Measurements from ENCODE around the gene STXBP1. TPM values are rescaled to one million over a fixed set of nuclear protein-coding genes. Genes with fewer than 3 reads are reported as not detected.
A peak's percentile ranks its signal among the peaks of the same experiment; 100 is the strongest.

The STXBP1 gene
- total and polyA plus RNA-seq, 2 experiments from 2014 or later: 48.6 to 50.4 TPM

DNA sequence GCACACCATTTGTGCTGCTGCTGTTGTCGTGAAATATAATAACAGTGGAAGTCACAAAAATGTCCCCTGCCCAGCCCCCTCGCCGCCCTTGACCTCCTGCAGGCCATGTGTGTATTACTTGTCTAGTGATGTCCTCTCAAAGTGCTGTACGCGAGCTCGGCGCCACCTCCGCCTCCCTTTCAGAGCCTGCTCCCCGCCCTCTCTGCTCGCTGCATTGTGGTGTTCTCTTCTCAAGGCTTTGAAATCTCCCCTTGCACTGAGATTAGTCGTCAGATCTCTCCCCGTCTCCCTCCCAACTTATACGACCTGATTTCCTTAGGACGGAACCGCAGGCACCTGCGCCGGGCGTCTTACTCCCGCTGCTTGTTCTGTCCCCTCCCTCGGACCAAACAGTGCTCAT, 80.0 kb downstream of the STXBP1 start (continued):
- TF ChIP-seq, protein P1, sequence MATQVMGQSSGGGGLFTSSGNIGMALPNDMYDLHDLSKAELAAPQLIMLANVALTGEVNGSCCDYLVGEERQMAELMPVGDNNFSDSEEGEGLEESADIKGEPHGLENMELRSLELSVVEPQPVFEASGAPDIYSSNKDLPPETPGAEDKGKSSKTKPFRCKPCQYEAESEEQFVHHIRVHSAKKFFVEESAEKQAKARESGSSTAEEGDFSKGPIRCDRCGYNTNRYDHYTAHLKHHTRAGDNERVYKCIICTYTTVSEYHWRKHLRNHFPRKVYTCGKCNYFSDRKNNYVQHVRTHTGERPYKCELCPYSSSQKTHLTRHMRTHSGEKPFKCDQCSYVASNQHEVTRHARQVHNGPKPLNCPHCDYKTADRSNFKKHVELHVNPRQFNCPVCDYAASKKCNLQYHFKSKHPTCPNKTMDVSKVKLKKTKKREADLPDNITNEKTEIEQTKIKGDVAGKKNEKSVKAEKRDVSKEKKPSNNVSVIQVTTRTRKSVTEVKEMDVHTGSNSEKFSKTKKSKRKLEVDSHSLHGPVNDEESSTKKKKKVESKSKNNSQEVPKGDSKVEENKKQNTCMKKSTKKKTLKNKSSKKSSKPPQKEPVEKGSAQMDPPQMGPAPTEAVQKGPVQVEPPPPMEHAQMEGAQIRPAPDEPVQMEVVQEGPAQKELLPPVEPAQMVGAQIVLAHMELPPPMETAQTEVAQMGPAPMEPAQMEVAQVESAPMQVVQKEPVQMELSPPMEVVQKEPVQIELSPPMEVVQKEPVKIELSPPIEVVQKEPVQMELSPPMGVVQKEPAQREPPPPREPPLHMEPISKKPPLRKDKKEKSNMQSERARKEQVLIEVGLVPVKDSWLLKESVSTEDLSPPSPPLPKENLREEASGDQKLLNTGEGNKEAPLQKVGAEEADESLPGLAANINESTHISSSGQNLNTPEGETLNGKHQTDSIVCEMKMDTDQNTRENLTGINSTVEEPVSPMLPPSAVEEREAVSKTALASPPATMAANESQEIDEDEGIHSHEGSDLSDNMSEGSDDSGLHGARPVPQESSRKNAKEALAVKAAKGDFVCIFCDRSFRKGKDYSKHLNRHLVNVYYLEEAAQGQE (IDR thresholded peaks at IDR 0.05; ENCODE audit: unreplicated experiment): no peak
- TF ChIP-seq NANOG (IDR thresholded peaks at IDR 0.05; ENCODE audit: borderline replicate concordance) (no peak), EZH2phosphoT487 (IDR thresholded peaks at IDR 0.05; ENCODE audit: unreplicated experiment) (no peak)

DNA sequence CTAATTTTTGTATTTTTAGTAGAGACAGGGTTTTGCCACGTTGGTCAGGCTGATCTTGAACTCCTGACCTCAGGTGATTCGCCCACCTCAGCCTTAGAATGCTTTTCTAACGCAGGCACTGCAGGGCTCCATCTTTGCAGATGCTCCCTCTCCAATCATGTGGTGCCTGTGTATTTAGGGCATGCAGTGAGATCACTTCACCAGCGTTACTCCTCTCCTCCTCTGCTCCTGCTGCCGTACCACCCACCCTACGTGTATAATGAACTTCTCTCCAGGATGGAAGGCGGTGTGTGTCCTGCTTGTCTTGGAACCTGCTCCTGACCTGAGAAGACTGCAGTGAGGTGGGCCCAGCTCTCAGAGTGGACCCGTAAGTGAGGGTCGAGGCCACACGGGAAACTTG, 81.1 kb downstream of the STXBP1 start:
- H3K27ac ChIP-seq (ENCODE audit: low read depth): 0 out of 2 replicates have a peak overlapping the region, but pooled peaks have one; percentile 39
- H3K36me3 ChIP-seq (ENCODE audit: insufficient read depth): no peaks in the 10 kb centered on the region
- 0 out of 2 replicates have a peak, but pooled peaks cover 3% of the 10 kb centered on the region for H4K20me1 ChIP-seq (replicated peaks; ENCODE audit: insufficient read depth)
- Mint-ChIP-seq H3K4me1 (no peaks in the 10 kb centered on the region), H3K9me3 (no peaks in the 10 kb centered on the region), H3K27me3 (ENCODE audit: insufficient read depth, low read depth, poor library complexity) (peaks cover 10% of the 10 kb centered on the region), H3K36me3 (ENCODE audit: low read depth) (peaks cover 22% of the 10 kb centered on the region), H3K4me3 (no peak overlapping the region), H3K27ac (no peak overlapping the region)
- ATAC-seq (no peak), DNase-seq (ENCODE audit: low spot score) (no peak)
- H3K4me1 ChIP-seq (ENCODE audit: insufficient read depth): no peaks in the 10 kb centered on the region
- H3F3A ChIP-seq (replicated peaks; ENCODE audit: low read depth): no peaks in the 10 kb centered on the region; the same call in 1 of the 2 replicates
- no peak overlapping the region for H2AFZ ChIP-seq
- no peak overlapping the region for H3K4me2 ChIP-seq
- no peak overlapping the region for H3K4me3 ChIP-seq
- peaks cover 3% of the 10 kb centered on the region; the same call in 1 of the 2 replicates for H3K9me2 ChIP-seq (ENCODE audit: insufficient read depth)
- H3K27me3 ChIP-seq (ENCODE audit: insufficient read depth): no peaks in the 10 kb centered on the region
- TF ChIP-seq, protein P2, sequence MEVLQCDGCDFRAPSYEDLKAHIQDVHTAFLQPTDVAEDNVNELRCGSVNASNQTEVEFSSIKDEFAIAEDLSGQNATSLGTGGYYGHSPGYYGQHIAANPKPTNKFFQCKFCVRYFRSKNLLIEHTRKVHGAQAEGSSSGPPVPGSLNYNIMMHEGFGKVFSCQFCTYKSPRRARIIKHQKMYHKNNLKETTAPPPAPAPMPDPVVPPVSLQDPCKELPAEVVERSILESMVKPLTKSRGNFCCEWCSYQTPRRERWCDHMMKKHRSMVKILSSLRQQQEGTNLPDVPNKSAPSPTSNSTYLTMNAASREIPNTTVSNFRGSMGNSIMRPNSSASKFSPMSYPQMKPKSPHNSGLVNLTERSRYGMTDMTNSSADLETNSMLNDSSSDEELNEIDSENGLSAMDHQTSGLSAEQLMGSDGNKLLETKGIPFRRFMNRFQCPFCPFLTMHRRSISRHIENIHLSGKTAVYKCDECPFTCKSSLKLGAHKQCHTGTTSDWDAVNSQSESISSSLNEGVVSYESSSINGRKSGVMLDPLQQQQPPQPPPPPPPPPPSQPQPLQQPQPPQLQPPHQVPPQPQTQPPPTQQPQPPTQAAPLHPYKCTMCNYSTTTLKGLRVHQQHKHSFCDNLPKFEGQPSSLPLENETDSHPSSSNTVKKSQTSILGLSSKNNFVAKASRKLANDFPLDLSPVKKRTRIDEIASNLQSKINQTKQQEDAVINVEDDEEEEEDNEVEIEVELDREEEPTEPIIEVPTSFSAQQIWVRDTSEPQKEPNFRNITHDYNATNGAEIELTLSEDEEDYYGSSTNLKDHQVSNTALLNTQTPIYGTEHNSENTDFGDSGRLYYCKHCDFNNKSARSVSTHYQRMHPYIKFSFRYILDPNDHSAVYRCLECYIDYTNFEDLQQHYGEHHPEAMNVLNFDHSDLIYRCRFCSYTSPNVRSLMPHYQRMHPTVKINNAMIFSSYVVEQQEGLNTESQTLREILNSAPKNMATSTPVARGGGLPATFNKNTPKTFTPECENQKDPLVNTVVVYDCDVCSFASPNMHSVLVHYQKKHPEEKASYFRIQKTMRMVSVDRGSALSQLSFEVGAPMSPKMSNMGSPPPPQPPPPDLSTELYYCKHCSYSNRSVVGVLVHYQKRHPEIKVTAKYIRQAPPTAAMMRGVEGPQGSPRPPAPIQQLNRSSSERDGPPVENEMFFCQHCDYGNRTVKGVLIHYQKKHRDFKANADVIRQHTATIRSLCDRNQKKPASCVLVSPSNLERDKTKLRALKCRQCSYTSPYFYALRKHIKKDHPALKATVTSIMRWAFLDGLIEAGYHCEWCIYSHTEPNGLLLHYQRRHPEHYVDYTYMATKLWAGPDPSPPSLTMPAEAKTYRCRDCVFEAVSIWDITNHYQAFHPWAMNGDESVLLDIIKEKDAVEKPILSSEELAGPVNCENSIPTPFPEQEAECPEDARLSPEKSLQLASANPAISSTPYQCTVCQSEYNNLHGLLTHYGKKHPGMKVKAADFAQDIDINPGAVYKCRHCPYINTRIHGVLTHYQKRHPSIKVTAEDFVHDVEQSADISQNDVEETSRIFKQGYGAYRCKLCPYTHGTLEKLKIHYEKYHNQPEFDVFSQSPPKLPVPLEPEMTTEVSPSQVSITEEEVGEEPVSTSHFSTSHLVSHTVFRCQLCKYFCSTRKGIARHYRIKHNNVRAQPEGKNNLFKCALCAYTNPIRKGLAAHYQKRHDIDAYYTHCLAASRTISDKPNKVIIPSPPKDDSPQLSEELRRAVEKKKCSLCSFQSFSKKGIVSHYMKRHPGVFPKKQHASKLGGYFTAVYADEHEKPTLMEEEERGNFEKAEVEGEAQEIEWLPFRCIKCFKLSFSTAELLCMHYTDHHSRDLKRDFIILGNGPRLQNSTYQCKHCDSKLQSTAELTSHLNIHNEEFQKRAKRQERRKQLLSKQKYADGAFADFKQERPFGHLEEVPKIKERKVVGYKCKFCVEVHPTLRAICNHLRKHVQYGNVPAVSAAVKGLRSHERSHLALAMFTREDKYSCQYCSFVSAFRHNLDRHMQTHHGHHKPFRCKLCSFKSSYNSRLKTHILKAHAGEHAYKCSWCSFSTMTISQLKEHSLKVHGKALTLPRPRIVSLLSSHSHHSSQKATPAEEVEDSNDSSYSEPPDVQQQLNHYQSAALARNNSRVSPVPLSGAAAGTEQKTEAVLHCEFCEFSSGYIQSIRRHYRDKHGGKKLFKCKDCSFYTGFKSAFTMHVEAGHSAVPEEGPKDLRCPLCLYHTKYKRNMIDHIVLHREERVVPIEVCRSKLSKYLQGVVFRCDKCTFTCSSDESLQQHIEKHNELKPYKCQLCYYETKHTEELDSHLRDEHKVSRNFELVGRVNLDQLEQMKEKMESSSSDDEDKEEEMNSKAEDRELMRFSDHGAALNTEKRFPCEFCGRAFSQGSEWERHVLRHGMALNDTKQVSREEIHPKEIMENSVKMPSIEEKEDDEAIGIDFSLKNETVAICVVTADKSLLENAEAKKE (CRISPR knock-in tag; IDR thresholded peaks at IDR 0.05): no peak
- no peak for TF ChIP-seq EZH2 (IDR thresholded peaks at IDR 0.05; ENCODE audit: low read depth, unreplicated experiment)
- no peak for TF ChIP-seq JUNB (IDR thresholded peaks at IDR 0.05; ENCODE audit: unreplicated experiment)
- TF ChIP-seq ZNF331 (CRISPR knock-in tag; IDR thresholded peaks at IDR 0.05; ENCODE audit: low read depth): no peak
- TF ChIP-seq CREB1 (CRISPR knock-in tag; IDR thresholded peaks at IDR 0.05; ENCODE audit: low read depth): no peak
- TF ChIP-seq ZNF114 (CRISPR knock-in tag; IDR thresholded peaks at IDR 0.05): no peak
- TF ChIP-seq, protein P3, sequence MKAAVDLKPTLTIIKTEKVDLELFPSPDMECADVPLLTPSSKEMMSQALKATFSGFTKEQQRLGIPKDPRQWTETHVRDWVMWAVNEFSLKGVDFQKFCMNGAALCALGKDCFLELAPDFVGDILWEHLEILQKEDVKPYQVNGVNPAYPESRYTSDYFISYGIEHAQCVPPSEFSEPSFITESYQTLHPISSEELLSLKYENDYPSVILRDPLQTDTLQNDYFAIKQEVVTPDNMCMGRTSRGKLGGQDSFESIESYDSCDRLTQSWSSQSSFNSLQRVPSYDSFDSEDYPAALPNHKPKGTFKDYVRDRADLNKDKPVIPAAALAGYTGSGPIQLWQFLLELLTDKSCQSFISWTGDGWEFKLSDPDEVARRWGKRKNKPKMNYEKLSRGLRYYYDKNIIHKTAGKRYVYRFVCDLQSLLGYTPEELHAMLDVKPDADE (IDR thresholded peaks at IDR 0.05): no peak
- TF ChIP-seq STAT1 (IDR thresholded peaks at IDR 0.05; ENCODE audit: unreplicated experiment): no peak
- no peaks in the 10 kb centered on the region for H3K79me2 ChIP-seq (replicated peaks; ENCODE audit: insufficient read depth)

All from GM23338 (cell line).